Gastroesophageal sphincter (tissue), 3 donors: ENCODE data around the gene SERPINA1.

Source experiments
- POLR2AphosphoS5 ChIP-seq: sonication (generic); formaldehyde crosslinking; IDR thresholded peaks from one replicate; pipeline ENCODE4 v1.6.1; 2017; ENCODE audit warnings: antibody characterized with exemption
- TF ChIP-seq, protein P1 (sequence below), 4 experiments: fragments of 200-600 bp in 2 of 4; fragments of 450-650 bp in 2 of 4; sonication (generic) in 1 of 4; IDR thresholded peaks; one replicate each; pipeline ENCODE4 v1.5.1; 2017 to 2019; ENCODE audit warnings: antibody characterized with exemption in 4 of 4, mild to moderate bottlenecking in 2 of 4, moderate library complexity in 2 of 4

GRCh38 chr14:94394581-94395207 lies 6.3 kb upstream of the SERPINA1 start:
- TF ChIP-seq, protein P1, sequence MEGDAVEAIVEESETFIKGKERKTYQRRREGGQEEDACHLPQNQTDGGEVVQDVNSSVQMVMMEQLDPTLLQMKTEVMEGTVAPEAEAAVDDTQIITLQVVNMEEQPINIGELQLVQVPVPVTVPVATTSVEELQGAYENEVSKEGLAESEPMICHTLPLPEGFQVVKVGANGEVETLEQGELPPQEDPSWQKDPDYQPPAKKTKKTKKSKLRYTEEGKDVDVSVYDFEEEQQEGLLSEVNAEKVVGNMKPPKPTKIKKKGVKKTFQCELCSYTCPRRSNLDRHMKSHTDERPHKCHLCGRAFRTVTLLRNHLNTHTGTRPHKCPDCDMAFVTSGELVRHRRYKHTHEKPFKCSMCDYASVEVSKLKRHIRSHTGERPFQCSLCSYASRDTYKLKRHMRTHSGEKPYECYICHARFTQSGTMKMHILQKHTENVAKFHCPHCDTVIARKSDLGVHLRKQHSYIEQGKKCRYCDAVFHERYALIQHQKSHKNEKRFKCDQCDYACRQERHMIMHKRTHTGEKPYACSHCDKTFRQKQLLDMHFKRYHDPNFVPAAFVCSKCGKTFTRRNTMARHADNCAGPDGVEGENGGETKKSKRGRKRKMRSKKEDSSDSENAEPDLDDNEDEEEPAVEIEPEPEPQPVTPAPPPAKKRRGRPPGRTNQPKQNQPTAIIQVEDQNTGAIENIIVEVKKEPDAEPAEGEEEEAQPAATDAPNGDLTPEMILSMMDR (IDR thresholded peaks at IDR 0.05) = no peak
- TF ChIP-seq POLR2AphosphoS5 = no peak
